Measurements from ENCODE around the gene SEMA6B.
A peak's percentile ranks its signal among the peaks of the same experiment; 100 is the strongest.

The SEMA6B gene

DNA sequence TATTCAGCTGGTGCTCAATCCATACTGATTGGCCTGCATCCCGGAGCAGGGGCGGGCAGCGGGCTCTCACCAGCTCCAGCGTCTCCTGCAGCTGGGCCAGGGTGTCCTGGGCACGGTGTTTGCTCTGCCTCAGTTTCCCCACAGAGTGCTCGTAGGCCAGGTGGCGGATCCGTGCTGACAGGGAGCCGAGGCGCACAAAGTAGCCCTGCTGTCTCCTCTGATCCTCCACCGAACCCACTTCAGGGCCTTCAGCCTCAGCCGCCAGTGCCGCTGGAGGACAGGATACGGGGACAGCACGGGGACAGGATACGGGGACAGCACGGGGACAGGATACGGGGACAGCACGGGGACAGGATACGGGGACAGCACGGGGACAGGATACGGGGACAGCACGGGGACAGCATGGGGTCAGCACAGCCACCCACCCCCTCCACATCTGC is 33.9 kb downstream of the SEMA6B start:
- no peak for DNase-seq (ENCODE audit: low read depth in 2 of 2)

GRCh38 chr19:4524808-4525562 is 34.5 kb downstream of the SEMA6B start:
- DNase-seq (ENCODE audit: low read depth in 2 of 2), result peak; percentile 58 to 65

DNA sequence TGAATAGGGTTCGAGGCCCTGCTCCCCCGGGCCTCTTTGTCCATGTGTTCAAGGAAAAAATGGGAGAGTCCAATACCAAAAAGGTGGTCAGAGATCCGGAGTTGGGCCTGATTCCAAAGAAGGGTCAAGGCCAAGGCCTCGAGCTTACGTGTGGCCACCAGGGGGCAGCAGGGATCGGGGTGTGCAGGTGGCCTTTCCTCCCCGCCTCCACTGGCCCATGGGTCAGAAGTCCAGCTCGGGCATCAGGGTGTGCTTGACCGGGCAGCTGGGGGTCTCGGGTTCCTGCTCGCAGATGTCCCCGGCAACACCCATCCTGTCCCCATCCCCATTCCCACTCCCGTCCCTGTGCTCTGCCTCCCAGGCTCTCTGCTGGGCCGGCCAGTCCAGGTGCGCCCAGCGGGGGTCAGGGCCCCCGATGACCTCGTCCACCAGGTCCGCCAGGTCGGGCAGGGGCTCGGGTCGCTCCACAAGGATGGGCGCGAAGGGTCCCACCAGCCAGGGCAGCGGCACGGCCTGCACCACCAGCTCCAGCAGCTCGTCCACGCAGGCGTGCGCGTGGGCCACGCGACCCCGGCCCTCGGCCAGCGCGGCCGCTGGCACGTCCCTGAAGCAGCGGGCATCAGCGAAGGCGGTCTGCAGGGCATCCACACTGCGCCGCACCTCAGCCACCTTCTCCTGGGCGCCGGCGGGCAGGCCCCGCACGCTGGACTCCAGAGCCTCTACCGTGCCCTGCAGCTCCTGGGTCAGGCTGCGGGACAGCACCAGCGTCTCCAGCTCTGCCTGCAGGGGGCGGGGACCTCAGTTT is 36.0 kb downstream of the SEMA6B start:
- peak; percentile 25 to 27 for DNase-seq (ENCODE audit: low read depth in 2 of 2)

- no peak for DNase-seq (ENCODE audit: low read depth in 2 of 2)
Observed at GRCh38 chr19:4522291-4523002, 37.0 kb downstream of the SEMA6B start.

- DNase-seq (ENCODE audit: low read depth in 2 of 2), result no peak
Observed at GRCh38 chr19:4521888-4522242, 37.6 kb downstream of the SEMA6B start.

DNA sequence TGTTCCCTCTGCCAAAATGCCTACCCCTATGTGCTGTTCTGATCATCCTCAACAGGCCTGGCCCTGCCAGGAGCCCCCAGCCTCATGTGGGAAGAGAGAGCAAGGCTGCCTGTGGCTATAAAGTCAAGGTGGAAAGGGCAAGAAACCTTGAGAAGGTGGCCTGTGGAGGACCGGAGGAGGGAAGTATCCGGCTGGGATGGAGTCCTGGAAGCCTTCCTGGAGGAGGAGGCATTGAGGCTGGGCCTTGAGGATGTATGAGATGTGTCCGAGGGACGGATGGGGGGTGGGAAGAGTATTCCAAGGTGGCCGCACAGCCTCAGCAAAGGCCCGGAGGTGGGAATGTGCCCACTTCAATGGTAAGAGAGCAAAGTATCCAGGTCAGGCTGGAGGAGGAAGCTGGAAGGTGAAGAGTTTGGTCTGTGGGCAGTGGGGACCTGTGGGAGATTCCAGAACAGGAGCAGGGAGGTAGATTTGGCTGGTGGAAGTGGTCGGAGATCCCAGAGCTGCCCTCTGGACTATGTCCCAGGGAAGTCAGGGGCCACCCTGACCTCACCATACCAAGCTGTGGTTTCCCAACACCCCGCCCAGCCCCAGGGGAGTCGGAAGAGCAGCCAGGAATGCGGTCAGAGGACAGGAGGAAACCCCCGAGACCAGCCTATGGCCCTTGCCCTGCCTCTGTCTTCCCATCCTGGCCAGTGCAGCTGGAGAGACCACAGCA is 38.2 kb downstream of the SEMA6B start:
- no peak for DNase-seq (ENCODE audit: low read depth in 2 of 2)

GRCh38 chr19:4519521-4520277 is 39.8 kb downstream of the SEMA6B start:
- no peak for DNase-seq (ENCODE audit: low read depth in 2 of 2)

DNA sequence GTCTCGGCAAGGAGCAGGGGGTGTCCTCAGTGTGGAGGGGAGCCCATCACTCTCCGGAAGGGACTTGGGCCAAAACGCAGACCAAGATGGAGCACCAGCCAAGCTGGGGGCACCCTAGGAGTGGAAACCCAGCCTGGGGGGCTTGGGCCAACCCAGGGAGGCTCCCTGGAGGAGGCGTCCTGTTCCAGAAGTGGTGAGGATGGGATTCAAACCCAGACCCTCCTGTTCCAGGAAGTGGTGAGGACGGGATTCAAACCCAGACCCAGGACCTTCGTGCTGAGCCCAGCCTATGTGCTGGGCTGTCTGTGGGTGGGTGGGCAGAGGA is 40.4 kb downstream of the SEMA6B start:
- no peak for DNase-seq (ENCODE audit: low read depth in 2 of 2)

- no peak for DNase-seq (ENCODE audit: low read depth in 2 of 2)
Observed at GRCh38 chr19:4518345-4519171, 40.9 kb downstream of the SEMA6B start, which contains the start of gene PLIN4. Gene PLIN4 (minus strand): TSS chr19:4518486. CDS start chr19:4518272, 214 bp downstream.

- no peak for DNase-seq (ENCODE audit: low read depth in 2 of 2)
Observed at GRCh38 chr19:4517451-4518057, 41.9 kb downstream of the SEMA6B start.

GRCh38 chr19:4516939-4517300 is 42.6 kb downstream of the SEMA6B start:
- DNase-seq (ENCODE audit: low read depth in 2 of 2), result no peak

DNA sequence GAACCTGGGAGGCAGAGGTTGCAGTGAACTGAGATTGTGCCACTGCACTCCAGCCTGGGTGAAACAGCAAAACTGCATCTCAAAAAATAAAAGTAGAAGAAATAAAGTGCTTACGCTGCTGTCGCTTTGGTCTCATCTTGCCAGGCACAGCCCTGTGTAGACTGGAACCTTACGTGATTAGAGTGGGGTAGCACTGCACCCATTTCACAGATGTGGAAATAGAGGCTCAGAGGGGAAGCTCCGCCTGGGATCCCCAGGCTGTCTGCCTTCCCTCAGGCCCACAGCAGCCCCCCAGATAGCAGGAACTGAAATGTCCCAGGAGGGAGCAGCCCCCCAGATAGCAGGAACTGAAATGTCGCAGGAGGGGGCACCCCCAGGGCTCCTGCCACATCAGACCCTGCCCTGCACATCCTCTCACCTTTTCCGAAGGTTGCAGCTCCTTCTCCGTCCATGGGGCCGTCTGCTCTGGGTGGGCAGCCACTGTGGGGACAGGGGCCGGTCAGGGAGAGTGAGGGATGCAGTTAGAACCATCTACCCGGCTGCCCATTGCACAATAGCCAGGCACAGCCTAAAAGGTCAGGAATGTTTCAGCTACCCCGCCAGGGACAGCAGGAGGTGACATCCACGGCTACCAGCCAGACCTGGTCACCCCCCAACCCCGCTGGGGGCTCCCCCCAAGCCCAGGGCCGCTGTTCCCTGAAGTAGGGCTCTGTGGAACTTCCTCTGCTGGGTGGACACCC is 43.1 kb downstream of the SEMA6B start:
- DNase-seq (ENCODE audit: low read depth in 2 of 2), result no peak

- no peak for DNase-seq (ENCODE audit: low read depth in 2 of 2)
Observed at GRCh38 chr19:4515732-4516131, 43.8 kb downstream of the SEMA6B start.

- no peak for DNase-seq (ENCODE audit: low read depth in 2 of 2)
Observed at GRCh38 chr19:4513248-4513647, 46.2 kb downstream of the SEMA6B start.

DNA sequence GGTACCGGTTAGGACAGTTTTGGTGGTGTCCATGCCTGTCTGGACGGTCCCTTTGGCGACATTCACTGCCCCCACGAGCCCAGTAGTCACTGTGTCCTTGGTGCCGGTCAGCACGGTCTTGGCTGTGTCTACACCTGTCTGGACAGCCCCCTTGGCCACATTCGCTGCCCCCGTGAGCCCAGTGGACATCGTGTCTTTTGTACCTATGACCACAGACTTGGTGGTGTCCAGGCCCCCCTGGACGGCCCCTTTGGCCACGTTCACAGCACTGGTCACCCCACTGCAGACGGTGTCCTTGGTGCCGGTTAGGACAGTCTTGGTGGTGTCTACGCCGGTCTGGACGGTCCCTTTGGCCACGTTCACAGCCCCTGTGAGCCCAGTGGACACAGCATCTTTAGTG is 47.4 kb downstream of the SEMA6B start:
- no peak for DNase-seq (ENCODE audit: low read depth in 2 of 2)

DNA sequence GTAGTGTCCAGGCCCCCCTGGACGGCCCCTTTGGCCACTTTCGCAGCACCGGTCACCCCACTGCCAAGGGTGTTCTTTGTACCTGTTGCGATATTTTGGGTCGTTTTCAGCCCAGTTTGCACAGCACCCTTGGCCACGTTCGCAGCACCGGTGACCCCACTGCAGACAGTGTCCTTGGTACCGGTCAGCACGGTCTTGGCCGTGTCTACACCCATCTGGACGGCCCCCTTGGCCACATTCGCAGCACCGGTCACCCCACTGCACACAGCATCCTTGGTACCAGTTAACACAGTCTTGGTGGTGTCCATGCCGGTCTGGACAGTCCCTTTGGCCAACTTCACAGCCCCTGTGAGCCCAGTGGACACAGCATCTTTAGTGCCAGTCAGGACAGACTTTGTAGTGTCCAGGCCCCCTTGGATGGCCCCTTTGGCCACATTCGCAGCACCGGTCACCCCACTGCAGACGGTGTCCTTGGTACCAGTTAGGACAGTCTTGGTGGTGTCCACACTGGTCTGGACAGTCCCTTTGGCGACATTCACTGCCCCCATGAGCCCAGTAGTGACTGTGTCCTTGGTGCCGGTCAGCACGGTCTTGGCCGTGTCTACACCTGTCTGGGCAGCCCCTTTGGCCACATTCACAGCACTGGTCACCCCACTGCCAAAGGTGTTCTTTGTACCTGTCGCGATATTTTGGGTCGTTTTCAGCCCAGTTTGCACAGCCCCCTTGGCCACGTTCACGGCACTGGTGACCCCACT is 48.0 kb downstream of the SEMA6B start:
- DNase-seq (ENCODE audit: low read depth in 2 of 2), result no peak

DNA sequence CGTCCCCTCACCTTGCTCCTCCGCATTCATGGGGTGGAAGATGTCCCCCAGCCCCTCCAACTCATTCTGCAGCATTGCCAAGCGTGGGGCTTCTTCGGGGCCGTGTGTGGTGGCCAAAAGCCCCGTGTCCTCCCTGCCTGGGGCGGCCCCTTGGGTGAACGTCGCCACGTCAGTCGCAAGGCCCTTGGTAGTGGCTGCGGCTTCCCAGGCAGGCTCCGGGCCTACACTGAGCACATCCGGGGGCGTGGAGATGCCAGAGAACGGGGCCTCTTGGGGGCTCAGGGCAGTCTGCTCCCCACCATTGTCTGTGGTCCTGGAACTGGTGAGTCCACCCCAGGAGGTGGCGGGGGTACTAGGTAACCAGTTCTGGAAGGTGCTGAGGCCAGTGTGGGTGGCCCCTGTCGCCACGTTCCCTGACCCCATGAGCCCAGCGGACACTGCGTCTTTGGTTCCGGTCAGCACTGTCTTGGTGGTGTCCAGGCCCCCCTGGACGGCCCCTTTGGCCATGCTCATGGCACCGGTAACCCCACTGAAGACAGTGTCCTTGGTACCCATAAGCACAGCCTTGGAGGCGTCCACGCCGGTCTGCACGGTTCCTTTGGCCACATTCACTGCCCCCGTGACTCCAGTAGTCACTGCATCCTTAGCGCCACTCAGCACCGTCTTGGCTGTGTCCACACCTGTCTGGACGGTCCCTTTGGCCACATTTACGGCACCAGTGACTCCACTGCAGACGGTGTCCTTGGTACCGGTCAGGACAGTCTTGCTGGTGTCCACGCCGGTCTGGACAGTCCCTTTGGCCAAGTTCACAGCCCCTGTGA is 48.8 kb downstream of the SEMA6B start:
- no peak for DNase-seq (ENCODE audit: low read depth in 2 of 2)

GRCh38 chr19:4508698-4509097 is 50.8 kb downstream of the SEMA6B start:
- no peak for DNase-seq (ENCODE audit: low read depth in 2 of 2)
